Measurements from ENCODE around the gene ZFAND6.

Gene ZFAND6

GRCh38 chr15:80055933-80056332 lies 3.5 kb upstream of the ZFAND6 start:
- H3K4me3 ChIP-seq (ENCODE audit: low read depth, low read length) = no peak overlapping the region
- no peak for TF ChIP-seq CTCF (IDR thresholded peaks at IDR 0.05; ENCODE audit: control insufficient read depth, extremely low read depth, insufficient read depth)
- DNase-seq (ENCODE audit: low read depth) = no peak

- no peak for TF ChIP-seq CTCF (IDR thresholded peaks at IDR 0.05; ENCODE audit: control insufficient read depth, extremely low read depth, insufficient read depth)
- no peak overlapping the region for H3K4me3 ChIP-seq (ENCODE audit: low read depth, low read length)
- DNase-seq (ENCODE audit: low read depth) = no peak
These were observed 1.4 kb upstream of the ZFAND6 start for GRCh38 chr15:80058044-80058443.

DNA sequence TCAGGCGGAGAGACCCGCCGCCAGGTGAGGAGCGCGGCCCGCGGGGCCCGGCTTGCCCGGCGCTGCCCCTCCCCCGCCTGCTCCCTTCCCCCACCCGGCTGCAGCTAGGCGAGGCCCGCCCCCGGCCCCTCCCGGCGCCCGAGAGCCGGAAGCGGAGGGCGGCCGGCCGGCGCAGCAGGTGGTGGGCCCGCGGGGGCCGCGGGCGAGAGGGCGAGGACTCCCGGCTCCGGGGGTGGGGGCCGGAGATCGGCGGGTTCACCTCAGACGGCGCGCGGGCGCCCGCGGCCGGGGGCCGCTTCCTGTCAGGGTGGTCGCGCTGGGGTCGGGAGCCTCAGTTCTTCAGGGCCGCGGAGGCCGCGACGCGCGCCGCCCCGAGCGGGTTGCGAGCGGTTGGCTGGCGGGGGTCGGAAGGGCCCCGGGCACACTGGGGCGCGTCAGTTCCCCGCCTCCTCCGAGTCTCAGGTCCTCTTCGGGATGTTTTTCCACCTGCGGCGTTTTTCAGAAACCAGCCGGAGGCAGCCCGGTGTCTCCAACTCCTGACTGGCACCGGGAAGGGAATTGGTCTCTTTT lies 395 bp downstream of the ZFAND6 start:
- no peak for TF ChIP-seq CTCF (IDR thresholded peaks at IDR 0.05; ENCODE audit: control insufficient read depth, extremely low read depth, insufficient read depth)
- no peak for DNase-seq (ENCODE audit: low read depth)
- peak overlapping the region; percentile 83 for H3K4me3 ChIP-seq (ENCODE audit: low read depth, low read length)

DNA sequence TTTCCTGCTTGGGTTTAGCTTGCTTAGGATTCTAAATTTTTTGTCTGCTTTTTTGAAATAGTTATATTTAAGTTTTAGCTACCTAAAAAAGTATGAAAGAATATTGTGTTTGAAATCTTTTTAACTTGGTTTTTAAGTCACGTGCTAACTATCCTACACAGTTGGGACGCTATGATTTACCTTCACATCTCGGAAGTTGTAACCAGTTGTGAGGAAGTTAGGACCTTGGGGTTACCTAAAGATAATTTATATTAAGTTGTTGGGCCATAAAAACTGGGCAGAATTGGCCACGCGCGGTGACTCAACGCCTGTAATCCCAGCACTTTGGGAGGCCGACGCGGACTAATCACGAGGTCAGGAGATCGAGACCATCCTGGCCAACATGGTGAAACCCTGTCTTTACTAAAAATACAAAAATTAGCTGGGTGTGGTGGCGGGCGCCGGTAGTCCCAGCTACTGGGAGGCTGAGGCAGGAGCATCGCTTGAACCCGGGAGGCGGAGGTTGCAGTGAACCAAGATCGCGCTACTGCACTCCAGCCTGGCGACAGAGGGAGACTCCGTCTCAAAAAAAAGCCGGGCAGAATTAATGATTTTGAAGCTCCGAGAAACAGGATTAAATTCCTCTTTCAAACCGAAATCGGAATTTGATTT lies 1.0 kb downstream of the ZFAND6 start:
- no peak for DNase-seq (ENCODE audit: low read depth)
- TF ChIP-seq CTCF (IDR thresholded peaks at IDR 0.05; ENCODE audit: control insufficient read depth, extremely low read depth, insufficient read depth) = peak; percentile 36

GRCh38 chr15:80061582-80061981 lies 2.1 kb downstream of the ZFAND6 start:
- H3K4me3 ChIP-seq (ENCODE audit: low read depth, low read length) = peak overlapping the region; percentile 83
- no peak for DNase-seq (ENCODE audit: low read depth)
- no peak for TF ChIP-seq CTCF (IDR thresholded peaks at IDR 0.05; ENCODE audit: control insufficient read depth, extremely low read depth, insufficient read depth)

More for the DNA sequence above, 1.0 kb downstream of the ZFAND6 start:
- H3K4me3 ChIP-seq (ENCODE audit: low read depth, low read length) = peak overlapping the region; percentile 83

DNA sequence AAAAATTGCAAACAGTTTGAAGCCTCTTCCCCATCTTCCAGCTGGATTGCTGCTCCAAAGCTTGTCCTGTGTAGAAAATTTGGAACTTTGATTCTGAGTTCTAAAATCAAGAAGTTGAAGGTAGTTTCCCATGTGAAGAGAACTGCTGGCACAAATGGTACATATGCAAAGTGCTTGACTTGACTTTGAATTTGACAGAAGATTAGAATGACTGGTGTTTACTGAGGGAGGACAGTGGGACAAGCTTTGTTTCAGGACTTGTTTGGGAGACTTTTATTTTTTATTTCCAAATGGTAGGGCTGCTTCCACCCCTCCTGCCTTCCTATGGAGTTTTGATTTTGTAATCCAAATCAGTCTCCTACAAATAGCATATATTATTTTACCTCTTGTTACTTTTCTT lies 7.4 kb downstream of the ZFAND6 start:
- DNase-seq (ENCODE audit: low read depth) = no peak
- no peak for TF ChIP-seq CTCF (IDR thresholded peaks at IDR 0.05; ENCODE audit: control insufficient read depth, extremely low read depth, insufficient read depth)
- no peak overlapping the region for H3K4me3 ChIP-seq (ENCODE audit: low read depth, low read length)

DNA sequence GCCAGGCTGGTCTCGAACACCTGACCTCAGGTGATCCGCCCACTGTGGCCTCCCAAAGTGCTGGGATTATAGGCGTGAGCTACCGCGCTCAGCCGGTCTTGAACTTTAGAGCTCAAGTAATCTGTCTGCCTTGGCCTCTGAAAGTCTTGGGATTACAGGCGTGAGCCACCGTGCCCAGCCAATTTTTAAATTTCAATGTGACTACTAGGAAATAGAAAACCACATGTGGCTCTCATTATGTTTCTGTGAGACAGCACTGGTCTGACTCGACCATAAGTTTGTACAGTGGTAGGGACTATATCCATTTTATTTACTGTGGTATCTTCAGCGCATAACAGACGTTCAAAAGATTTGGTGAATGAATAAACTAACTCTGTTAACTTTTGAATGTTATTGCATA lies 9.1 kb downstream of the ZFAND6 start:
- no peak for TF ChIP-seq CTCF (IDR thresholded peaks at IDR 0.05; ENCODE audit: control insufficient read depth, extremely low read depth, insufficient read depth)
- no peak overlapping the region for H3K4me3 ChIP-seq (ENCODE audit: low read depth, low read length)
- no peak for DNase-seq (ENCODE audit: low read depth)
